Renal pelvis (tissue), 4 donors: ENCODE measurements around the gene ZNF865. TPM values are rescaled to one million over a fixed set of nuclear protein-coding genes. Genes with fewer than 3 reads are reported as not detected.
A peak's percentile ranks its signal among the peaks of the same experiment; 100 is the strongest.

Experiments
- DNase-seq: peaks from one replicate; pipeline ENCODE4 v3.0.0-alpha.2; 2013
- polyA plus RNA-seq, 3 donors: library from polyadenylated mRNA; unstranded; fragments of 120-200 nt; gene quantifications; one replicate each; pipeline ENCODE4 v1.2.1, GENCODE V29; 2013; ENCODE audit not compliant: insufficient read length in 3 of 3

Gene ZNF865
- polyA plus RNA-seq, 3 donors, result 9.9 to 13.5 (median 11.6) TPM

GRCh38 chr19:55621205-55621672 lies 15.8 kb downstream of the ZNF865 start:
- DNase-seq, result no peak

DNA sequence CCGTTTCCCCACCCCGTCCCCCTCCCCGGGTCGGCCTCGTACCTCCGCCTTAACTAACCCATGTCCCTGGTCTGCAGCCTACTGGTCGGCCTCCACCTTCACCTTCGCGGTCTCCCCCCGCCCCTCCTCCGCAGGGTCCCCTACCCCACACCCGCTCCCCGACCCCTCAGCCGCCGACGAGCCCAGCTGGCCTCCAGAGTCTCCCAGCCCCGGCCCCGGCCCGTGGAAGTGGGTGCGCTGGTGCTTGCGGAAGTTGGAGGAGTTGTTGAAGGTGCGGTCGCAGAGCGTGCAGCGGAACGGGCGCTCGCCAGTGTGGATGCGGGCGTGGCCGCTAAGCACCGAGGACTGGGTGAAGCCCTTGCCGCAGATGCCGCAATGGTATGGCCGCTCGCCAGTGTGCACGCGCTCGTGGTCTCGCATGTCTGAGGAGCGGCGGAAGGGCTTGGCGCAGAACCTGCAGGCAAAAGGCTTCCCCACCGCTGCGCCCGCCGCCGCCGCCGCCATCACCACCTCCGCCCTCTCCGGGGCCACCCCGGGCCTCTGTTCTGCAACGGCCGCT lies 16.3 kb downstream of the ZNF865 start:
- no peak for DNase-seq

- DNase-seq, result no peak
These were observed 17.0 kb downstream of the ZNF865 start for GRCh38 chr19:55622242-55622969.

- no peak for DNase-seq
These were observed 17.7 kb downstream of the ZNF865 start for GRCh38 chr19:55623130-55623529.

- no peak for DNase-seq
These were observed 18.1 kb downstream of the ZNF865 start for GRCh38 chr19:55623561-55623960.

- peak; percentile 92 for DNase-seq
These were observed 18.9 kb downstream of the ZNF865 start, which contains the start of gene ZNF784 for GRCh38 chr19:55624109-55625003. TSS of gene ZNF784 (minus strand) at chr19:55624566. CDS start at chr19:55624561, 5 bp downstream.

DNA sequence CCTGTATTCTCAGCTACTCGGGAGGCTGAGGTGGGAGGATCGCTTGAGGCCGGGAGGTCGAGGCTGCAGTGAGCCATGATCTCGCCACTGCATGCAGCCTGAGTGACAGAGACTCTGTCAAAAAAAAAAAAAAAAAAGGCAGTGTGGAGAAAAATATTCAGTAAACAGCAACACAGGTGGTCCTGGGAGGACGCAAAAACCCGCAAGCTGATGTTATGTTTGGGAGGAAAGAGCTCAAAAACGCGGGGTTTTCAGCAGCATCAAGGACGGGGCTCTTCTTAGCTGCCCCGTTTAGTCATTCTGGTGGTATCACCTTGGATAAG lies 19.5 kb downstream of the ZNF865 start:
- DNase-seq, result no peak

DNA sequence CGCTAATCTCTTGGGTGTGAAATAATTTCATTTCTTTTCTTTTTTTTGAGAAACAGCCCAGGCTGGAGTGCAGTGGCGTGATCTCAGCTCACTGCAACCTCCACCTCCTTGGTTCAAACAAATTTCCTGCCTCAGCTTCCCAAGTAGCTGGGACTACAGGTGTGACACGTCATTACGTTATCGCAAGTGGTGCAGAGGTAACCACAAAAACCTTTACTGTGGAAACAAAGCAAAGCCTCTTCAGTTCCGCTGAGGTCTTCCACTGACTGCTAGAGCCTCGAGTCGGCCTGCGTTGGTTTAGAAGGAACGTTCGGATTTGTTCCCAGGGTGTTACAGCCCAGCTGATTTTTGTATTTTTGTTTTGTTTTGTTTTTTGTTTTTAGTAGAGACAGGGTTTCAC lies 20.9 kb downstream of the ZNF865 start:
- DNase-seq, result no peak

DNA sequence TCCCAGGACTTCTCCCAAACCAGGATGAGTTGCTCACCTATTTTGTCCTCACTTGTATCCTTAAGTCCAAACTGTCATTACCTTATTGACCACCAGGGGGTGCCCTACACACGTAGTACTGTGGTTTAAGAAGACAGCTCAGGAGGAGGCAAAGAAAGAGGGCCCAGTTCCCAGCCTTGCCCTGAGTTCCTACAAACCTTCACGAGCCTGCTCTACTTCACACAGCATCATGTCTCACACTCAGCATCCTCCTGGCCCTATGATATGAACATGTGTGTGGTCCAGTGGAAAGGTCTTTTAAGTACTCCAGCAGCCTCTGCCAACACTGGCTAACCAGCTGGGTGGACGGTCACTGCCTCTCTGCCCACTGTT lies 27.0 kb downstream of the ZNF865 start:
- DNase-seq, result peak; percentile 92

GRCh38 chr19:55633861-55634260 lies 28.4 kb downstream of the ZNF865 start:
- no peak for DNase-seq

- DNase-seq, result no peak
These were observed 29.9 kb downstream of the ZNF865 start for GRCh38 chr19:55635334-55635717.

GRCh38 chr19:55635856-55636440 lies 30.5 kb downstream of the ZNF865 start:
- no peak for DNase-seq

- no peak for DNase-seq
These were observed 31.3 kb downstream of the ZNF865 start for GRCh38 chr19:55636723-55637122.

- DNase-seq, result no peak
These were observed 32.1 kb downstream of the ZNF865 start for GRCh38 chr19:55637534-55637933.

GRCh38 chr19:55638864-55639359 lies 33.5 kb downstream of the ZNF865 start:
- no peak for DNase-seq

- no peak for DNase-seq
These were observed 34.7 kb downstream of the ZNF865 start for GRCh38 chr19:55640043-55640576.

DNA sequence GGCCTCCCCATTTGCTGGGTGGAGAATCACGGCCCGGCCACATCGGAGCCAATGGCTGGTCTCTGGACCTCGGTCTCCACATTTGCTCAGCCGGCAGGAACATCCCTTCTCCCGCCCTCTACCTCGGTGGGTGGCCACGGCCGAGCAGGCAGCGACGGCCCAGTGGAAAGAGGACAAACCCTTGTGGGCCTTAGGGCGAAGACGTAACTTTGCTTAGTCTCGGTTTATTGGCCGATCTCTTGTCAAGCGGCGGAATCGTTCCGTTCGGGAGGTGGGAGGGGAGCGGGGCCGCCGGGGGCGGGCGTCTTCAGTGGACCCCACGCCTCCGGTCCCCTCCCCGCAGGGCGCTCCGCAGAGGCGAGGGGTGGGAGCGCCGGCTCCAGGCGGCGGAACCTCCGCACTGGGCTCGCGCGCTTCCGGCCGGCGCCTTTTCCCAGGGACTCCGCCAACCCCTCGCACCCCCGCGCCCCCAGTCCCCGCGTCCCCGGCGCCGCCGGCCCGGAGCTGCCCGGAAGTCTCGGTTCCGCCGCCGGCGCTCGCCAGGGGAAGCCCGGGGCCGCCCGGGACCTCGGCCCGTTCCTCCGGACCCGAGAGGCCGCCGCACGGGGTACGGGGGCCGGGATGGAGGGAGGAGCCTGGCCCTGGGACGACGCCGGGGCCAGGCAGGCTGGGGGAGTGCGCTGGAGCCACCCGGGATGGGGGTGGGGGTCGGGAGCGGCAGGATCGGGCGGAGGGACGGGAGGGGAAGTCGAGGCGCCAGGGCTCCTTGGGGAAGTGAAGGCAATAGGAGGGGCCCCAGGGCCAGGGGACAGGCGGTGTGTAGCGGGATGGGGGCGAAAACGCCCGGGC lies 35.4 kb downstream of the ZNF865 start, which contains the start of gene ZNF580:
Gene ZNF580 (plus strand): TSS at position 426 of the 849 bp plus-strand sequence. CDS start 1,507 bp downstream, outside the sequence.
- peak; percentile 65 for DNase-seq

GRCh38 chr19:55641426-55642152 lies 36.1 kb downstream of the ZNF865 start:
- no peak for DNase-seq

GRCh38 chr19:55642153-55643002 lies 36.9 kb downstream of the ZNF865 start:
- DNase-seq, result no peak
